ENCODE data around the gene DCST2.
"Not testable (repeated sequence)": the region's sequence is repeated elsewhere in the genome, so short reads cannot be mapped to it uniquely, and the experiment has no call there.

Gene DCST2

GRCh38 chr1:154983776-154984466, 49.7 kb downstream of the DCST2 start:
- FAIRE-seq (no peak), DNase-seq (ENCODE audit: insufficient read length, low spot score) (no peak)

- DNase-seq (ENCODE audit: insufficient read length, low spot score) (peak; percentile 96), FAIRE-seq (peak; percentile 98)
Measured at GRCh38 chr1:154982897-154983648, 50.5 kb downstream of the DCST2 start, which contains the start of gene FLAD1. Gene FLAD1 (plus strand): TSS chr1:154983344. CDS start chr1:154983695, 351 bp downstream.

GRCh38 chr1:154982341-154982740, 51.2 kb downstream of the DCST2 start:
- no peak for FAIRE-seq
- DNase-seq (ENCODE audit: insufficient read length, low spot score) = no peak

- FAIRE-seq = no peak
- no peak for DNase-seq (ENCODE audit: insufficient read length, low spot score)
Measured at GRCh38 chr1:154978360-154978759, 55.2 kb downstream of the DCST2 start.

GRCh38 chr1:154977762-154978161, 55.8 kb downstream of the DCST2 start:
- not testable (repeated sequence) for FAIRE-seq; DNase-seq (ENCODE audit: insufficient read length, low spot score)

GRCh38 chr1:154975409-154976059, 58.0 kb downstream of the DCST2 start:
- DNase-seq (ENCODE audit: insufficient read length, low spot score) (no peak), FAIRE-seq (peak; percentile 63)

- FAIRE-seq = no peak
- DNase-seq (ENCODE audit: insufficient read length, low spot score) = peak; percentile 65
Measured at GRCh38 chr1:154974808-154975408, 58.7 kb downstream of the DCST2 start.

- DNase-seq (ENCODE audit: insufficient read length, low spot score) = peak; percentile 88
- peak; percentile 99 for FAIRE-seq
Measured at GRCh38 chr1:154974102-154974807, 59.3 kb downstream of the DCST2 start, which contains the start of gene CKS1B. Gene CKS1B (plus strand): TSS chr1:154974681. CDS start chr1:154974746, 65 bp downstream.

GRCh38 chr1:154973344-154974101, 60.1 kb downstream of the DCST2 start:
- FAIRE-seq (no peak), DNase-seq (ENCODE audit: insufficient read length, low spot score) (peak; percentile 84)

GRCh38 chr1:154972517-154973343, 60.9 kb downstream of the DCST2 start:
- FAIRE-seq (no peak), DNase-seq (ENCODE audit: insufficient read length, low spot score) (no peak)

- FAIRE-seq (no peak), DNase-seq (ENCODE audit: insufficient read length, low spot score) (no peak)
Measured at GRCh38 chr1:154972213-154972516, 61.4 kb downstream of the DCST2 start.

- FAIRE-seq = no peak
Measured at GRCh38 chr1:154971341-154971998, 62.1 kb downstream of the DCST2 start.

GRCh38 chr1:154970631-154971340, 62.8 kb downstream of the DCST2 start, which contains the start of gene SHC1:
Gene SHC1 (minus strand): TSS chr1:154970747. CDS start chr1:154970526, 221 bp downstream.
- DNase-seq (ENCODE audit: insufficient read length, low spot score) (peak; percentile 30), FAIRE-seq (no peak)

More at GRCh38 chr1:154971341-154971998, 62.1 kb downstream of the DCST2 start:
- DNase-seq (ENCODE audit: insufficient read length, low spot score) = no peak

- FAIRE-seq = no peak
- DNase-seq (ENCODE audit: insufficient read length, low spot score) = no peak
Measured at GRCh38 chr1:154969860-154970452, 63.6 kb downstream of the DCST2 start.

- FAIRE-seq = no peak
Measured at GRCh38 chr1:154969246-154969645, 64.3 kb downstream of the DCST2 start.

GRCh38 chr1:154968731-154969130, 64.8 kb downstream of the DCST2 start:
- DNase-seq (ENCODE audit: insufficient read length, low spot score) = no peak
- FAIRE-seq = no peak

More at GRCh38 chr1:154969246-154969645, 64.3 kb downstream of the DCST2 start:
- DNase-seq (ENCODE audit: insufficient read length, low spot score) = no peak

Data from GM19239 (cell line).